ENCODE data around the gene C11orf86. TPM values are rescaled to one million over a fixed set of nuclear protein-coding genes. Genes with fewer than 3 reads are reported as not detected.

The C11orf86 gene
- total RNA-seq, 1 donor = not detected

DNA sequence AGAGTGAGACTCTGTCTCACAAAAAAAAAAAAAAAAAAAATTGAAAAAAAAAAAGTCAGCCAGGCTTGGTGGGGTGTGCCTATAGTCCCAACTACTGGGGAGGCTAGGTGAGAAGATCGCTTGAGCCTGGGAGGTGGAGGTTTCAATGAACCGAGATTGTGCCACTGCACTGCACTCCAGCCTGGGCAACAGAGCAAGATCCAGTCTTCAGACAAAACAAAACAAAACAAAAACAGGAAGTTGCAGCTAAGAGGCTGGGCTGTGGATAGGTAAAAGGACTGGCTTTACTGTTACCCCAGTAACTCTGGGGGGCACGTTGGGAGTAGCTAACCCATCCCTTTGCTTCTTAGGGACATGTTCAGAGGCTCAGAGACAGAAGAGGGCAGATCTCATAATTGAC, 10.6 kb upstream of the C11orf86 start:
- no peak for DNase-seq (ENCODE audit: low read depth)
- TF ChIP-seq, protein P1, sequence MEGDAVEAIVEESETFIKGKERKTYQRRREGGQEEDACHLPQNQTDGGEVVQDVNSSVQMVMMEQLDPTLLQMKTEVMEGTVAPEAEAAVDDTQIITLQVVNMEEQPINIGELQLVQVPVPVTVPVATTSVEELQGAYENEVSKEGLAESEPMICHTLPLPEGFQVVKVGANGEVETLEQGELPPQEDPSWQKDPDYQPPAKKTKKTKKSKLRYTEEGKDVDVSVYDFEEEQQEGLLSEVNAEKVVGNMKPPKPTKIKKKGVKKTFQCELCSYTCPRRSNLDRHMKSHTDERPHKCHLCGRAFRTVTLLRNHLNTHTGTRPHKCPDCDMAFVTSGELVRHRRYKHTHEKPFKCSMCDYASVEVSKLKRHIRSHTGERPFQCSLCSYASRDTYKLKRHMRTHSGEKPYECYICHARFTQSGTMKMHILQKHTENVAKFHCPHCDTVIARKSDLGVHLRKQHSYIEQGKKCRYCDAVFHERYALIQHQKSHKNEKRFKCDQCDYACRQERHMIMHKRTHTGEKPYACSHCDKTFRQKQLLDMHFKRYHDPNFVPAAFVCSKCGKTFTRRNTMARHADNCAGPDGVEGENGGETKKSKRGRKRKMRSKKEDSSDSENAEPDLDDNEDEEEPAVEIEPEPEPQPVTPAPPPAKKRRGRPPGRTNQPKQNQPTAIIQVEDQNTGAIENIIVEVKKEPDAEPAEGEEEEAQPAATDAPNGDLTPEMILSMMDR (IDR thresholded peaks at IDR 0.05; ENCODE audit: insufficient read depth, low read length) = no peak
- no peak overlapping the region for H3K4me3 ChIP-seq (ENCODE audit: low read depth, low read length)

DNA sequence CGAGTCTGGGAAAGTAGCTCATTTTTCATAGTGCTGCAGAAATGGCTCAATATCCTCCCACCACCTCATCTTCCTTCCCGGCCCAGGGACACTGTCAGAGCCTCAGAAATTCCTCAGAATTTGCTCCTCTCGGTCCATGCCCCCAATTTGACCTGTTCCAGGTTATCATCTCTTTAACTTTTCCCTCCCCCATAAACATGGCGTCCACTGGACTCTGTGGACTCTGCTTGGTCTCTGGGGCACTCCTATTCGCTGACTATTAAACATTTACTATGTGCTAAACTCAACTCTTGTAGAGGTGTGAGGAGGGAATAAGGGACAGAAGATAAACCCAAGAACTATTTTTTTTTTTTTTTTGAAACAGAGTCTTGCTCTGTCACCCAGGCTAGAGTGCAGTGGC, 8.8 kb upstream of the C11orf86 start:
- no peak for DNase-seq (ENCODE audit: low read depth)
- TF ChIP-seq, protein P1 (IDR thresholded peaks at IDR 0.05; ENCODE audit: insufficient read depth, low read length) = no peak
- H3K4me3 ChIP-seq (ENCODE audit: low read depth, low read length) = no peak overlapping the region

DNA sequence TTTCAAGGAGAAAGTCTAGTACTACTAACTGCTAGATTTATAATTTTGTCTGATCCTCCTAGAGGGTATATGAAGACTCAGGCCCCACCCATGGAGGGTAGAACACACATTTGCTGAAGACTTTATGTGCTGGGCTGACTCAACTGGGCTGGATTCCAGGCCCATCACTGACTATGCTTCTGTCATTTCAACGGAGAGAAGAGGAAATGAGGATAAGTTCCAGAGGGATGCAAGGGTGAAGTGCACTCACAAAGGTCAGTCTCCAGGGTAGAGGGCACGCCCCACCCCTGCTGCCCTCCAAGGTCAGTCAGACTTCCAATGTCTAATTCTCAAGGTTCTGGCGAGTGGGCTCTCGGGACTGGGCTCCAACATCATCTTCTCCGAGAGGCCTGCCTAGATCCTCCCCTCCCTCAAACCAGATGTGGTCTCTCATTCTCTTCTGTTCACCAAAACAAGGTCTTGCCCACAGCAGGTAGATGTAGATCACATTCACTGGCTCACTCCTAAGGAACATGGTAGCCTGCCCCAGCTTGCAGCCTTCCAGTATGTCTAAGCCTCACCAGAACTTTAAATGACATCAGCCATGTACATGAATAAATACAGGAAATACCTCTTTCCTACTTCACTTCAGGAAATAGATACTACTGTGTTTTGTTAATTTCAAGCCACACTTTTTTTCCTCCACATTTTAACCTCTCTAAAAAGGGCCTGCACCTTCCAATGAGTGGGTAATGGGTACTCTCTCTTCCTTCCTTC, 7.3 kb upstream of the C11orf86 start:
- H3K4me3 ChIP-seq (ENCODE audit: low read depth, low read length) = no peak overlapping the region
- DNase-seq (ENCODE audit: low read depth) = peak; percentile 88
- TF ChIP-seq, protein P1 (IDR thresholded peaks at IDR 0.05; ENCODE audit: insufficient read depth, low read length) = no peak

DNA sequence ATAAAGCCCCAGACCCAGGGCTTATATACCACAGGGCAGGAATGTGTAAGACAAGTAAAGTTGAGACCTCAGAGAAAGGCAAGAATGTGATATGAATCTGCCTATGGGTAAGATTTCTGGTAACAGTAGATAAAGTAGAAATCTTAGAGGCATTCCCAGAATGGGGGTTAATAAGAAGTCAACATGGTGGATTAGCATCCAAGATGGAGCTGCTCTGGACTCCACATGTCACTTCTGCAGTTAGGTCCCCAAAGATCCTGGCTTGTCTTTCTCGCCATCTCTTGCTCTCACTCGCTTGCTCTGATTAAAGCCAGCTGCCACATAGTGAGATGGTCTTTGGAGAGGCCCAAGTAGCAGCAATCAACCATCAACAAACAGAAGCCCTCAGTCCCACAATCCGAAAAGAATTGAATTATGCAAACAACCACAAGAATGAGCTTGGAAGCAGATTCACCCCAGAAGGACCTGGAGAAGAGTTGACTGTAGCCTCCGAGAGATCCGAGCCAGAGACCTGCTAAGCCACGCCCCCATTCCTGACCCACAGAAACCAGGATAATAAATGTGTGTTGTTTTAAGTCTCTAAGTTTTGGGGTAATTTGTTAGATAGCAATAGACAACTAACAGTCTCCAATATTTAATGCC, 5.4 kb upstream of the C11orf86 start:
- TF ChIP-seq, protein P1 (IDR thresholded peaks at IDR 0.05; ENCODE audit: insufficient read depth, low read length) = no peak
- DNase-seq (ENCODE audit: low read depth) = peak; percentile 86
- no peak overlapping the region for H3K4me3 ChIP-seq (ENCODE audit: low read depth, low read length)

DNA sequence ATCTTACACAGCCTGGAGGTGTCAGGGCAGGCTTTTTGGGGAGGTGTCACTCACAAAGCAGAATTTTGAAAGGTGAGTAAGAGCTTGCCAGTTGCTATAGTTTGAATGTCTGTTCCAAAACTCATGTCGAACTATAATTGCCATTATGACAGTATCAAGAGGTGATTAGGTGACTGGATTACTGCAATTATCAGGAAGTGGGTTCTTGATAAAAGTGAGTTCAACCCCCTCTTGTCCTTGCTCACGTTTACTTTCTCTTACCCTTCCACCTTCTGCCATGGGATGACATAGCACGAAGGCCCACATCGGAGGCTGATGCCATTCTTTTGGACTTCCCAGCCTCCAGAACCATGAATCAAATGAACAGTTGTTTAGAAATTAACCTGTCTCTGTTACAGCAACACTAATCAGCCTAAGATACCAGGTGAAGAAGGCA, 4.7 kb upstream of the C11orf86 start:
- DNase-seq (ENCODE audit: low read depth) = no peak
- no peak overlapping the region for H3K4me3 ChIP-seq (ENCODE audit: low read depth, low read length)
- TF ChIP-seq, protein P1 (IDR thresholded peaks at IDR 0.05; ENCODE audit: insufficient read depth, low read length) = no peak

DNA sequence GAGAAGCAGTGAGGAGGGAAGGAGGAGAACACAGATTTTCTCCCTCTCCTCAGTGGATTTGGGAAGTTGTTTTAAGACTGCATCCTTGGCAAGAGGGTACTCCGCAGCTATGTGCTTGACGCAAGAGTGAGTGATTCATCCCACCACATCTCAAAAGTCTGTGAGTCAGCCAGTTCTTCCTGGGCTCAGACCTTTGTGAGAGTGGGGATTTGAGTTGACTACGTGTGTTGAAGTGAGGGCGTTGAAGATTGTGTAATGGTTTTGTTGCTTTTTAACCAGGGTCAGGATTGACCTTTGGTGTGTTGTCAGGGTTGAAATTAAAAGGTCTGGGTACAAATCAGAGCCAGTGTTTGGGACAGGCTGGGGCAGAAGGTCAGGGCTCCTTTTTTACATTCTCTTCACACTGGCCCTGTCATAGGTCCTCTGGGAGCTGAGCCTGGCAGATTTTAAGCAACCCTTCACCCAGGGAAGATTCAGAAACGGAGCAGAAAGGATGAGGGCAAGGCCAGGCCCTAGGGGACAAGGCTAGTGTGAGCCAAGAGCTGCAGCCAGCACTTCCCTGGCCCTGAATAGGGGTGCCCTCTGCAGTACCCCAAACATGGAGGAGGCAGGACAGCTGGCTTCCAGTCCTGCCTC, 4.2 kb upstream of the C11orf86 start:
- no peak overlapping the region for H3K4me3 ChIP-seq (ENCODE audit: low read depth, low read length)
- TF ChIP-seq, protein P1 (IDR thresholded peaks at IDR 0.05; ENCODE audit: insufficient read depth, low read length) = no peak

More for the DNA sequence above, 4.2 kb upstream of the C11orf86 start:
- peak; percentile 100 for DNase-seq (ENCODE audit: low read depth)
